ENCODE data around the gene DNAH2.

DNAH2 gene

GRCh38 chr17:7853691-7854038, 136.1 kb downstream of the DNAH2 start:
- TF ChIP-seq, protein P1, sequence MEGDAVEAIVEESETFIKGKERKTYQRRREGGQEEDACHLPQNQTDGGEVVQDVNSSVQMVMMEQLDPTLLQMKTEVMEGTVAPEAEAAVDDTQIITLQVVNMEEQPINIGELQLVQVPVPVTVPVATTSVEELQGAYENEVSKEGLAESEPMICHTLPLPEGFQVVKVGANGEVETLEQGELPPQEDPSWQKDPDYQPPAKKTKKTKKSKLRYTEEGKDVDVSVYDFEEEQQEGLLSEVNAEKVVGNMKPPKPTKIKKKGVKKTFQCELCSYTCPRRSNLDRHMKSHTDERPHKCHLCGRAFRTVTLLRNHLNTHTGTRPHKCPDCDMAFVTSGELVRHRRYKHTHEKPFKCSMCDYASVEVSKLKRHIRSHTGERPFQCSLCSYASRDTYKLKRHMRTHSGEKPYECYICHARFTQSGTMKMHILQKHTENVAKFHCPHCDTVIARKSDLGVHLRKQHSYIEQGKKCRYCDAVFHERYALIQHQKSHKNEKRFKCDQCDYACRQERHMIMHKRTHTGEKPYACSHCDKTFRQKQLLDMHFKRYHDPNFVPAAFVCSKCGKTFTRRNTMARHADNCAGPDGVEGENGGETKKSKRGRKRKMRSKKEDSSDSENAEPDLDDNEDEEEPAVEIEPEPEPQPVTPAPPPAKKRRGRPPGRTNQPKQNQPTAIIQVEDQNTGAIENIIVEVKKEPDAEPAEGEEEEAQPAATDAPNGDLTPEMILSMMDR (IDR thresholded peaks at IDR 0.05; ENCODE audit: low read depth, low read length) = no peak
- no peak for DNase-seq (ENCODE audit: low read depth in 2 of 2)
- no peak overlapping the region for H3K4me3 ChIP-seq (replicated peaks in 1 of 2; ENCODE audit: low read depth in 2 of 2, low read length in 2 of 2)

GRCh38 chr17:7854078-7854777, 136.7 kb downstream of the DNAH2 start:
- H3K4me3 ChIP-seq (replicated peaks in 1 of 2; ENCODE audit: low read depth in 2 of 2, low read length in 2 of 2) = no peak overlapping the region
- DNase-seq (ENCODE audit: low read depth in 2 of 2) = no peak
- TF ChIP-seq, protein P1 (IDR thresholded peaks at IDR 0.05; ENCODE audit: low read depth, low read length) = no peak

DNA sequence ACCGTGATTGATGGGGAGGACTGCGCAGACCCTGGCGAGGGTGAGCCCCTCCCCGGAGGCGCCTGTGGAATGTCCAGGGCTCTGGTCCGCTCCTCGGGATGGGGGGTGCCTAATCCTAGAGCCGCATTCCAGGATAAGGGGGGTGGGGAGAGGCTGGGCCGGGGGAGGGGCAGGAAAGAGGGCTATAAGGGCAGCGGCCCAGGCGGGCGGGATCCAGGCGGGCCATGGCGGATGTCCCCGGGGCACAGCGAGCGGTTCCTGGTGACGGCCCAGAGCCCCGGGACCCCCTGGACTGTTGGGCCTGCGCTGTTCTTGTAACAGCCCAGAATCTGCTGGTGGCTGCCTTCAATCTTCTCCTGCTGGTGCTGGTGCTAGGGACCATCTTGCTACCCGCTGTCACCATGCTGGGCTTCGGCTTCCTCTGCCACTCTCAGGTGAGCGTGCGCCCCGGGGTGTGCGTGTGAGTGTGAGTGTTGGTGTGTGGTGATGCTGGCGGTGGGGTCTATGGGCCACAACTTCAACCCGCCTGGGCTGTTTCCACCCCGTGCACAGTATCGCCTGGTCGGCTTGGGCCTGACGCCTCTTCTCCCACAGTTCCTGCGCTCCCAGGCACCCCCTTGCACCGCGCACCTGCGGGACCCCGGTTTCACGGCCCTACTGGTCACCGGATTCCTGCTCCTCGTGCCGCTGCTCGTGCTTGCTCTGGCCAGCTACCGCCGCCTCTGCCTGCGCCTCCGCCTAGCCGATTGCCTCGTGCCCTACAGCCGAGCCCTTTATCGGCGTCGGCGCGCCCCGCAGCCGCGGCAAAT, 137.5 kb downstream of the DNAH2 start, which contains the start of gene TMEM88:
Gene TMEM88 (plus strand): TSS at position 216 of the 809 bp plus-strand sequence. CDS start 9 bp downstream, at position 225.
- peak within 1 kb of the TSS; percentile 19 to 80 for H3K4me3 ChIP-seq (replicated peaks in 1 of 2; ENCODE audit: low read depth in 2 of 2, low read length in 2 of 2)
- TF ChIP-seq, protein P1 (IDR thresholded peaks at IDR 0.05; ENCODE audit: low read depth, low read length) = no peak
- no peak for DNase-seq (ENCODE audit: low read depth in 2 of 2)

- DNase-seq (ENCODE audit: low read depth in 2 of 2) = no peak
- TF ChIP-seq, protein P1 (IDR thresholded peaks at IDR 0.05; ENCODE audit: low read depth, low read length) = no peak
- peak overlapping the region; percentile 11 to 80 for H3K4me3 ChIP-seq (replicated peaks in 1 of 2; ENCODE audit: low read depth in 2 of 2, low read length in 2 of 2)
Measured at GRCh38 chr17:7855660-7856010, 138.1 kb downstream of the DNAH2 start.

DNA sequence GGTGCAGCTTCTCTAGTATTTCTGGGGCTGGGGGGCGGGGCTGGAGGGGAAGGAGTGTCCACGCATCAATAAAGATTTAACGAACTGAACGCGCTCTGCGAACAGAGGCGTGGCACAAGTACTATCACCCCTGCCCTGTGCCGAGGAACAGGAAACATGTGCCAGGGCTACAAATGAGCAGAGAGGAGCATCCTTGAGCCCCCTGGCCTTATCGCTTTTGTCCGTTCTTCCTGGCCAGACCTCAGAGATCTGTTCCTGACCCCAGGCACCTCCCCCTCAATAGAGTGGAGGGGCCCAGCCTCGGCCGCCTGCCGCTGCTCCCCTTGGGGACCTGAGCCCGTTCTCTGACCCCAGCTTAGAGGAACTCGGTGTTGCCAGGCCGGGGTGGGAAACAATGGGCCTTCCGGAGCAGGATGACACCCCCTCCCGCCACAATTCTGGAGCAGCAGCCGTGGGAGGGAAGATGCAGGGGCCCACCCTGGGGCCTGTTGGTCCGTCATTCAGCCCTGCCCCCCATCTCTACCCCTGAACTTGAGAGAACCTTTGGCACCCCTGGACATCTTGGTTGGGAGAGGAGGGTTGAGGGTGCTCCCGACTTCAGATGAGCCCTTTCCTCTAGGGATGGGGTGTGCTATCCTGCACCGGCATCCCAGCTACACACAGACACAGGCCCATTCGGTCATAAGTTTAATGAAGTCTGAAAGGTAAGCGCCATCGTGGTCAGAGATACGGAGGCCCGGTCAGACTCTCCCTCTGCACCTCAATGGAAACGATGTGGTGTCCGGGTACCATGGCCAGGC, 138.7 kb downstream of the DNAH2 start:
- DNase-seq (ENCODE audit: low read depth in 2 of 2) = peak; percentile 51 to 81
- H3K4me3 ChIP-seq (replicated peaks in 1 of 2; ENCODE audit: low read depth in 2 of 2, low read length in 2 of 2) = peak overlapping the region; percentile 70 to 80
- TF ChIP-seq, protein P1 (IDR thresholded peaks at IDR 0.05; ENCODE audit: low read depth, low read length) = no peak

DNA sequence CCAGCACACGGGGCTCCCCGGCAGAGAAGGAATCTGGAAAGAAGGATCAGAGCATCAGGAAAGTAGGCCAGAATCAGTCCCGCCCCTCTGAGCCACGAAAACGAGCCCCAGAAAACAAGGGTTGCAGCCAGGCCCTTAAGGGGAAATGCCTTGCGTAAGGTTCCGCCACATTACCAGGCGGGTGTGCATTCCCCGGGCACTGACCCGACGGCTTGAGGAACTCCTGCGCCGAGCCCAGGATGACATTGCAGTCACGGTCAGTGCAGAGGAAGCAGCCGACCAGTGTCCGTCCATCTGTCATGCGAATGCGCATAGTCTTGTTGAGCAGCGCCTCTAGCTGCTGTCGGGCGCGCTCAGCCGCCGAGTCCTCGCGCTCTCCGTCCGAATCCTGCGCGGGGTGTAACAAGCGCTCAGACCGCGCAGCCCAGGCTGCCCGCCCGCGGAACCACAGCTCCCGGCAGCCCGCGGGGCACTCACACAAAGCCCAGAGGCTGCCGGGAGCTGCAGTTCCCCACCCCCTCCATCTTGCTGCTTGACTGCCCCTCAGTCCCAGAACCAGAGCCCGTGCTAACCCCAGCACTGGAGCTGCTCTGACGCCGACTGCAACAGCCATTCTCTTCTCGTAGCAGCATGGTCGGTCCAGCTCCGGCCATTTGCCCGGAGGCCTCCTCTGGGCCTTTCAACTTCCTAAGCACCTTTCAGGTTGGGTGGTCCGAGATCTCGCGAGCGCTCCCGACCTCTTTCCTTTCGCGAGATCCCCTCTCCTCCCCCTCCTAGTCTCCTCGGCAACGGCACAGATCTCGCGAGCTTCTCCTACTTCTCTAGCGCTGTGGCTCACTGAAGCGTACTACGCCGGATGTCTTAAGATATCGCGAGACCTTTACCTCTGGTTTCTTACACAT, 139.5 kb downstream of the DNAH2 start, which contains the start of gene NAA38:
Gene NAA38 (minus strand): TSS at position 749 of the 902 bp plus-strand sequence. CDS start 96 bp downstream, at position 653.
- TF ChIP-seq, protein P1 (IDR thresholded peaks at IDR 0.05; ENCODE audit: low read depth, low read length) = peak; percentile 42
- DNase-seq (ENCODE audit: low read depth in 2 of 2) = peak; percentile 100
- H3K4me3 ChIP-seq (replicated peaks in 1 of 2; ENCODE audit: low read depth in 2 of 2, low read length in 2 of 2) = peak within 1 kb of the TSS; percentile 70 to 80
